NCI-H146 (cell line): ENCODE measurements around the gene VIPR1.
A peak's percentile ranks its signal among the peaks of the same experiment; 100 is the strongest.
"Not testable (repeated sequence)": the region's sequence is repeated elsewhere in the genome, so short reads cannot be mapped to it uniquely, and the experiment has no call there.

Experiments
- DNase-seq: peaks from one replicate; lab custom pipeline; 2025; lab: John Stamatoyannopoulos, UW

Gene VIPR1

DNA sequence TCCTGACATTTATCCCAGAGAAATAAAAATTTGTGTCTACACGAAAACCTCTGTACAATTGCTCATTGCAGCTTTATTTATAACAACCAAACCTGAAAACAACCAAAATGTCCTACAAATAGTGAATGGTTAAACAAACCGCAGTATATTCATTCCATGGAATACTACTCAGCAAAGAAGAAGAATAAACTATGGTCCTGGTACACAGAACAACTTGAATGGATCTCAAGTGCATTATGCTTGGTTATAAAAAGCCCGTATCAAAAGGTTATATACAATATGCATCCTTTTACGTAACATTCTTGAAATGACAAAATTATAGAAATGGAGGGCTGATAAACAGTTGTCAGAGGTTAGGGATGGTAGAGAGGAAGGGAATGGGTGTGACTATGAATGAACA lies 75.6 kb downstream of the VIPR1 start:
- DNase-seq: no peak

DNA sequence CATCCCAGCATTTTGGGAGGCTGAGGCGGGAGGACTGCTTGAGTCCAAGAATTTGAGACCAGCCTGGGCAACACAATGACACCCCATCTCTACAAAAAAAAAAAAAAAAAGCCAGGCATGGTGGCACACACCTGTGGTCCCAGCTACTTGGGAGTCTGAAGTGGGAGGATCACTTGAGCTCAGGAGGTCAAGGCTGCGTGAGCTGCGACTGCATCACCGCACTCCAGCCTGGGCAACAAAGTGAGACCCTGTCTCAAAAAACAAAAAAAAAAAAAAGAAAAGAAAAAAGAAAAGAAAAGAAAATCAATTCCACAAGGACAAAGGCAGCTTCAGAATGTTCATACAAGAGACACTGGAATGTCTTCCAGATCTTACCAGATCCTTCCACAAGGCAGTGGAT lies 76.9 kb downstream of the VIPR1 start:
- DNase-seq: not testable (repeated sequence)

DNA sequence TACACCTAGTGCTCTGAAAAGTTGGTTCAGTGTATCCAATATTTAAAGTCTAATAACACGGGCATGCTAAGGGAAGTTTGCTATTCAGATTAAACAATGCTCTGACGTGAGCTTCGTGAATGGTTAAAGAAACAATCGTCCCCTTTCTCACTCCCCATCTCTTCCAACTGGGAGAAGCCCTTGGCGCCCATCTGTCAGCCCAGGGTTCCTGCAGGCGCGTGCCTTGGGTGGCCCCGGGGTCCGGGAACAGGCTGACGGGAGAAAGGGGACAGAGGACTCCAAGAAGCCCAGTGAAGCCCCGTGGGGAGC lies 78.9 kb downstream of the VIPR1 start:
- no peak for DNase-seq

DNA sequence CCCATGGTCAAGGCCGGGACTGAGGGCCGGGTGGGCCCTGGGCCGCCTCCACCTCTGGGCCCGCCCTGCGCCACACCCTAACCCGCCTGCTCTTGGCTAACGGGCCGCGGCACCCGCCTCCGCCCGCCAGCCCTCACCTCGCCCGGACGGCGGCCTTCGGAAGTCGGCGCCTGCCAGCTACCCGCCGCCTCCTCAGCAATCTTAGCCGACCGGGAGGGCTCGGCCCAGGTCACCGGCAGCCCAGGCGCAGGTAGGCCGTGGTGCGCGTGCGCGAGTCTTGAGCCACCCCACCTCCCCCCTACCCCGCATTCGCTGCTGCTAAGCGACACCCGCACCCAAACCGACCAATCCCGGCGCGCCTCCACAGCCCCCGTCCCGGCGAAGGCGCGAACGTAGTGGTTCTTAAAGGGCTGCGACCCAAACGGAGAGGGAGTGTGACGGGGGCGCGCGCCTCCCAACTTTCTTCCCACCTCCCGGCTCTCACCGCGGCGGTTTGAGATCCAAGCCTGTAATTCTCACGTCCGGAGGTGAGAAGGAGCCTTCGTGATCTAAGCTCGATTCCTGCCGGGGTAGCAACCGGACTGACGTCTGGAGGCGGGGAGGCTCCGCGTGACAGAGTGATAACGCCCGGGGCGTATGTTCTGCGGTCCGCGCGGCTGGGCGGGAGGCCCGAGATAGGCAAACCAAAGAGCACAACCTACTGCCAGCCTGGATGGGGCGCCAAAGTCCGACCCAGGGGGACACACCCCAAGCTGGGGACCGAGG lies 79.4 kb downstream of the VIPR1 start, which contains the start of gene SEC22C:
Gene SEC22C, minus strand, starts transcription at position 259 of the 765 bp plus-strand sequence. CDS start 12,921 bp downstream, outside the sequence.
- DNase-seq: peak; percentile 95

DNA sequence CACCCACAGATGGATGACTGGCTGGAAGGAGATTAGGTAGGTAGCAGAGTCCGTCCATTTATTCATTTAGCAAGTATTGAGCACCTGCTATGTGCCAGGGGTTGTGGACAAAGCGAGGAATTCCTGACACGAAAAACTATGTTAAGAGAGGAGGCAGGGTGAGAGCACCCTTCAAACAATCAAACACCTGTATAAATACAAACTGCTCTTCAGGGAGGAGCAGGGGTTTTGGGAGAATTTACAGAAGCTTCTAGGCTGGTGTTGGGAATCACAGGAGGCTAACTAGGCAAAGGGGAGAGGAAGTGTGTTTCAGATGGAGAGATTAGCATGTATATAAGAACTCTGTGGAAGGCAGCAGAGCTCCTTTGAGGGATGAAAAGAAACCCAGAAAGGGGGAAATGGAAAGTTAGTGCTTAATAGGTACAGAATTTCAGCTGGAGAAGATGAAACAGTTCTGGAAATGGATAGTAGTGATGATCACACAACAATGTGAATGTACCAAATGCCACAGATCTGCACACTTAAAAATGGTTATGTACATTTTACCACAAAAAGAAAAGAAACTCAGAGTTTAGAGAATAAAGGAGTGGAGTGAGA lies 80.1 kb downstream of the VIPR1 start:
- DNase-seq: peak; percentile 49
